Measurements from ENCODE around the gene ARHGAP12. TPM values are rescaled to one million over a fixed set of nuclear protein-coding genes. Genes with fewer than 3 reads are reported as not detected.

ARHGAP12 gene, protein sequence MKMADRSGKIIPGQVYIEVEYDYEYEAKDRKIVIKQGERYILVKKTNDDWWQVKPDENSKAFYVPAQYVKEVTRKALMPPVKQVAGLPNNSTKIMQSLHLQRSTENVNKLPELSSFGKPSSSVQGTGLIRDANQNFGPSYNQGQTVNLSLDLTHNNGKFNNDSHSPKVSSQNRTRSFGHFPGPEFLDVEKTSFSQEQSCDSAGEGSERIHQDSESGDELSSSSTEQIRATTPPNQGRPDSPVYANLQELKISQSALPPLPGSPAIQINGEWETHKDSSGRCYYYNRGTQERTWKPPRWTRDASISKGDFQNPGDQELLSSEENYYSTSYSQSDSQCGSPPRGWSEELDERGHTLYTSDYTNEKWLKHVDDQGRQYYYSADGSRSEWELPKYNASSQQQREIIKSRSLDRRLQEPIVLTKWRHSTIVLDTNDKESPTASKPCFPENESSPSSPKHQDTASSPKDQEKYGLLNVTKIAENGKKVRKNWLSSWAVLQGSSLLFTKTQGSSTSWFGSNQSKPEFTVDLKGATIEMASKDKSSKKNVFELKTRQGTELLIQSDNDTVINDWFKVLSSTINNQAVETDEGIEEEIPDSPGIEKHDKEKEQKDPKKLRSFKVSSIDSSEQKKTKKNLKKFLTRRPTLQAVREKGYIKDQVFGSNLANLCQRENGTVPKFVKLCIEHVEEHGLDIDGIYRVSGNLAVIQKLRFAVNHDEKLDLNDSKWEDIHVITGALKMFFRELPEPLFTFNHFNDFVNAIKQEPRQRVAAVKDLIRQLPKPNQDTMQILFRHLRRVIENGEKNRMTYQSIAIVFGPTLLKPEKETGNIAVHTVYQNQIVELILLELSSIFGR
- 29.7 and 36.9 TPM in 2 replicates for total RNA-seq

DNA sequence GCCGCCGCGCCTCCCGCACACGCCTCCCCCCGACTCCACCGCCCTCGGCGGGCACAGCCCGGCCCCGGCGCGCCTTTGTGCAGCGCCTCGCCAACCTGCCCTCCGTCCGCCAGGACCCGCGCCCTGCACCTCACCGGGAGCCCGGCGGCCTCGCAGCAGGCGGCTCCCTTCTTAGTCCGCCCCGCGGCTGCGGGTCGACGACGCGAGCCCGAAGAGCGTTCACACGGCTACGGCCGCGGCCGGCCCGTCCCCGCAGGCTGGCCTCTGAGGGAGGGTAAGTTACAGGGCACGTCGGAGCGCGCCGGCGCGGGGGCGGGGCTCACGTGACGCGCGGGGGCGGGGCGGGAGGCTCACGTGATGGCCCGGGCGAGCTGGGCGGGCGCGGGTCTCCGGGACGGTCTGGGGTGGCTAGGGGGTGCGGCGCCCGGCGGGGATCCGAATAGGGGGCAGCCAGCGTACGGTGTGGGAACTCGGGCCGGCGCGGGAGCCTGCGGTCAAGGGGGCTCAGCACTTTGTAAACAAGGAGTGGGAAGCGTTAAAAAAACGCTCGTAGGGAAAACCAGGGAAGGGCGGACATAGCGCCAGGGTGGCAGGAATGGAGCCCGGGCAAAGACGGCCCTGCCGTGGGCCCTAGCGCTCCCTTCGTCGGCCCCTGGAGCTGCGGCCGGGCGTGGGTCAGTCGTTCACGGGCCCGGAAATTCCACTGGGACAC, at the start of gene ARHGAP12:
Gene ARHGAP12, minus strand, starts transcription at position 283 of the 712 bp plus-strand sequence. CDS start 19,976 bp downstream, outside the sequence.

Small RNAs within 50 kb of the gene (small RNA-seq; reads per million reads assigned to genes)
- gene RF00019: not detected

Other genes with a start within 250 kb of the ARHGAP12 start
- gene KIF5B, start 127.6 kb upstream of the ARHGAP12 start, total RNA-seq: 136 and 185 TPM in 2 replicates

All from vein endothelial cell (primary cell).